OCI-LY1 (cell line): Measurements from ENCODE around the gene PRSS53.

Source experiments
- H2AFZ ChIP-seq: fragments of 200-600 bp; sonication (generic), shearing (Covaris generic); 2 replicates; pipeline ENCODE4 v1.6.0; 2014; ENCODE audit warnings: antibody characterized with exemption, mild to moderate bottlenecking, low read length
- H3F3A ChIP-seq: fragments of 200-600 bp; sonication (generic), shearing (Covaris generic); 2 replicates; pipeline ENCODE4 v1.6.0; 2014; ENCODE audit warnings: mild to moderate bottlenecking, antibody characterized with exemption, low read length, moderate library complexity; ENCODE audit not compliant: insufficient read depth
- H3K27ac ChIP-seq: fragments of 200-600 bp; sonication (generic); 2 replicates; pipeline ENCODE4 v1.5.1; 2014; ENCODE audit warnings: low read length, mixed run types, mild to moderate bottlenecking, low read depth; ENCODE audit not compliant: poor library complexity, severe bottlenecking
- H3K27me3 ChIP-seq: fragments of 200-600 bp; sonication (generic); 2 replicates; pipeline ENCODE4 v1.6.0; 2014; ENCODE audit warnings: antibody characterized with exemption, mild to moderate bottlenecking, low read length, moderate library complexity; ENCODE audit not compliant: insufficient read depth
- H3K36me3 ChIP-seq: fragments of 200-600 bp; sonication (generic); 2 replicates; pipeline ENCODE4 v1.6.1; 2014; ENCODE audit warnings: mild to moderate bottlenecking, antibody characterized with exemption, low read length, moderate library complexity, mixed read lengths; ENCODE audit not compliant: insufficient read depth
- H3K4me1 ChIP-seq: fragments of 200-600 bp; sonication (generic); 2 replicates; pipeline ENCODE4 v1.5.1; 2014; ENCODE audit warnings: mild to moderate bottlenecking, low read length, moderate library complexity; ENCODE audit not compliant: insufficient read depth, severe bottlenecking
- H3K4me2 ChIP-seq: fragments of 200-600 bp; sonication (generic), shearing (Covaris generic); 2 replicates; pipeline ENCODE4 v1.6.1; 2014; ENCODE audit warnings: low read length
- H3K4me3 ChIP-seq: fragments of 200-600 bp; sonication (generic); 2 replicates; pipeline ENCODE4 v1.5.1; 2014; ENCODE audit warnings: low read length, low read depth, mild to moderate bottlenecking, mixed read lengths; ENCODE audit not compliant: poor library complexity, severe bottlenecking
- H3K79me2 ChIP-seq: fragments of 200-600 bp; shearing (Covaris generic); 2 replicates; pipeline ENCODE4 v1.6.1; 2016; ENCODE audit warnings: mixed run types, low read length, mixed read lengths; ENCODE audit not compliant: insufficient read depth
- H3K9ac ChIP-seq: fragments of 200-600 bp; sonication (generic), shearing (Covaris generic); 2 replicates; pipeline ENCODE4 v1.6.1; 2014; ENCODE audit warnings: mild to moderate bottlenecking, low read length, mixed read lengths
- H3K9me2 ChIP-seq: fragments of 200-600 bp; sonication (generic), shearing (Covaris generic); 2 replicates; pipeline ENCODE4 v1.6.1; 2014; ENCODE audit warnings: low read depth, mild to moderate bottlenecking, low read length, mixed read lengths
- H3K9me3 ChIP-seq: fragments of 200-600 bp; shearing (Covaris generic); 2 replicates; pipeline ENCODE4 v1.6.1; 2014; ENCODE audit warnings: low read length, mixed read lengths
- H4K20me1 ChIP-seq: fragments of 200-600 bp; sonication (generic), shearing (Covaris generic); 2 replicates; pipeline ENCODE4 v1.6.0; 2016; ENCODE audit warnings: mild to moderate bottlenecking, low read length; ENCODE audit not compliant: insufficient read depth
- EZH2 ChIP-seq: fragments of 200-600 bp; sonication (generic), shearing (Covaris generic); IDR thresholded peaks from 2 replicates; pipeline ENCODE4 v1.8.0; 2017; ENCODE audit warnings: borderline replicate concordance, mixed run types, mild to moderate bottlenecking, antibody characterized with exemption, low read length, moderate library complexity, mixed read lengths
- TF ChIP-seq, protein P1 (sequence below): fragments of 200-600 bp; sonication (generic), shearing (Covaris generic); IDR thresholded peaks from 2 replicates; pipeline ENCODE4 v1.5.1; 2017; ENCODE audit warnings: mild to moderate bottlenecking, antibody characterized with exemption, low read length, moderate library complexity, mixed read lengths

The PRSS53 gene

GRCh38 chr16:31074814-31075183 is 13.9 kb downstream of the PRSS53 start:
- Histone ChIP-seq H3K4me2 (peak overlapping the region; percentile 91), H3K9ac (peak overlapping the region; percentile 85), H3K79me2 (peaks cover 24% of the 10 kb centered on the region), H3K4me3 (peak overlapping the region; percentile 87), H4K20me1 (no peaks in the 10 kb centered on the region), H3K36me3 (peaks cover 39% of the 10 kb centered on the region), H3K27me3 (no peaks in the 10 kb centered on the region), H3K9me2 (no peaks in the 10 kb centered on the region), H2AFZ (no peak overlapping the region), H3K9me3 (no peaks in the 10 kb centered on the region), H3F3A (no peaks in the 10 kb centered on the region), H3K4me1 (peaks cover 22% of the 10 kb centered on the region), H3K27ac (peak overlapping the region; percentile 61)
- TF ChIP-seq, protein P1, sequence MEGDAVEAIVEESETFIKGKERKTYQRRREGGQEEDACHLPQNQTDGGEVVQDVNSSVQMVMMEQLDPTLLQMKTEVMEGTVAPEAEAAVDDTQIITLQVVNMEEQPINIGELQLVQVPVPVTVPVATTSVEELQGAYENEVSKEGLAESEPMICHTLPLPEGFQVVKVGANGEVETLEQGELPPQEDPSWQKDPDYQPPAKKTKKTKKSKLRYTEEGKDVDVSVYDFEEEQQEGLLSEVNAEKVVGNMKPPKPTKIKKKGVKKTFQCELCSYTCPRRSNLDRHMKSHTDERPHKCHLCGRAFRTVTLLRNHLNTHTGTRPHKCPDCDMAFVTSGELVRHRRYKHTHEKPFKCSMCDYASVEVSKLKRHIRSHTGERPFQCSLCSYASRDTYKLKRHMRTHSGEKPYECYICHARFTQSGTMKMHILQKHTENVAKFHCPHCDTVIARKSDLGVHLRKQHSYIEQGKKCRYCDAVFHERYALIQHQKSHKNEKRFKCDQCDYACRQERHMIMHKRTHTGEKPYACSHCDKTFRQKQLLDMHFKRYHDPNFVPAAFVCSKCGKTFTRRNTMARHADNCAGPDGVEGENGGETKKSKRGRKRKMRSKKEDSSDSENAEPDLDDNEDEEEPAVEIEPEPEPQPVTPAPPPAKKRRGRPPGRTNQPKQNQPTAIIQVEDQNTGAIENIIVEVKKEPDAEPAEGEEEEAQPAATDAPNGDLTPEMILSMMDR = peak; percentile 15; the same call in 1 of the 2 replicates
- no peak for TF ChIP-seq EZH2

GRCh38 chr16:31073970-31074813 is 14.6 kb downstream of the PRSS53 start, which contains the start of the genes ZNF646 and ZNF668:
Gene ZNF646, plus strand, starts transcription at chr16:31074422. Its CDS starts 1,903 bp downstream, at chr16:31076325.
Gene ZNF668, minus strand, starts transcription at chr16:31074240. Its CDS starts 9,781 bp downstream, at chr16:31064459.
- Histone ChIP-seq H3K36me3 (peaks cover 33% of the 10 kb centered on the region), H3K9ac (peak within 1 kb of the TSS; percentile 92), H3K27me3 (no peaks in the 10 kb centered on the region), H3K79me2 (peaks cover 26% of the 10 kb centered on the region), H3K9me2 (no peaks in the 10 kb centered on the region), H3K9me3 (no peaks in the 10 kb centered on the region), H3K4me2 (peak within 1 kb of the TSS; percentile 91), H3K4me3 (peak within 1 kb of the TSS; percentile 87), H3K27ac (peak within 1 kb of the TSS; percentile 61), H3F3A (no peaks in the 10 kb centered on the region), H4K20me1 (no peaks in the 10 kb centered on the region), H3K4me1 (peaks cover 22% of the 10 kb centered on the region), H2AFZ (no peak within 1 kb of the TSS; the same call in 1 of the 2 replicates)
- TF ChIP-seq EZH2 = no peak
- TF ChIP-seq, protein P1 = no peak

GRCh38 chr16:31073142-31073969 is 15.4 kb downstream of the PRSS53 start:
- Histone ChIP-seq H4K20me1 (no peaks in the 10 kb centered on the region), H3K4me1 (peaks cover 22% of the 10 kb centered on the region), H3K4me3 (peak overlapping the region; percentile 87), H3K27me3 (no peaks in the 10 kb centered on the region), H3F3A (no peaks in the 10 kb centered on the region), H3K79me2 (peaks cover 32% of the 10 kb centered on the region), H3K9me2 (no peaks in the 10 kb centered on the region), H3K9me3 (no peaks in the 10 kb centered on the region), H3K9ac (peak overlapping the region; percentile 92), H3K4me2 (peak overlapping the region; percentile 83), H3K27ac (peak overlapping the region; percentile 60), H2AFZ (no peak overlapping the region; the same call in 1 of the 2 replicates), H3K36me3 (peaks cover 24% of the 10 kb centered on the region)
- TF ChIP-seq, protein P1 = no peak
- TF ChIP-seq EZH2 = no peak
